IMR-90 (cell line): Measurements from ENCODE around the gene MLH3. TPM values are rescaled to one million over a fixed set of nuclear protein-coding genes. Genes with fewer than 3 reads are reported as not detected.

ENCODE experiments used
- ATAC-seq: fragments of 200-7000 bp; cut with Tn5 transposase; 2 replicates; pipeline ENCODE4 v1.9.1; 2020; ENCODE audit warnings: low read depth, mild to moderate bottlenecking, moderate library complexity
- BruUV-seq: library from RNA; stranded (reverse); fragments of 400-500 nt; replicated peaks from 2 replicates; lab custom pipeline; 2021; lab: Mats Ljungman, UMichigan
- CTCF ChIA-PET: fragments of 300-600 bp; formaldehyde crosslinking; extraction: SDS; loops from one replicate; lab custom pipeline; 2021; ENCODE audit warnings: antibody characterized with exemption; lab: Yijun Ruan, JAX
- POLR2A ChIA-PET: fragments of 300-600 bp; sonication (Branson Sonifier 250); formaldehyde crosslinking; loops from one replicate; lab custom pipeline; 2022; ENCODE audit warnings: antibody characterized with exemption; ENCODE audit not compliant: unreplicated experiment; lab: Charles Lee
- DNase-seq: peaks from one replicate; pipeline ENCODE4 v3.0.0; 2013
- H2AFZ ChIP-seq: replicated peaks from 2 replicates; pipeline ENCODE3; 2013; ENCODE audit warnings: low read length, mild to moderate bottlenecking; ENCODE audit not compliant: poor library complexity
- H2AK5ac ChIP-seq: 2 replicates; pipeline ENCODE4 v1.6.1; 2013; ENCODE audit warnings: low read depth, low read length, inconsistent platforms
- H2AK9ac ChIP-seq: replicated peaks from 2 replicates; pipeline ENCODE3; 2013; ENCODE audit warnings: mild to moderate bottlenecking, low read depth, low read length, moderate library complexity; ENCODE audit not compliant: poor library complexity
- H2BK120ac ChIP-seq: 2 replicates; pipeline ENCODE4 v1.6.1; 2013; ENCODE audit warnings: low read depth, low read length, inconsistent platforms
- H2BK15ac ChIP-seq: 3 replicates; pipeline ENCODE4 v1.6.1; 2013; ENCODE audit warnings: low read depth, low read length, inconsistent platforms
- H2BK20ac ChIP-seq: 2 replicates; pipeline ENCODE4 v1.6.1; 2013; ENCODE audit warnings: low read depth, mild to moderate bottlenecking, inconsistent platforms, low read length, moderate library complexity
- H2BK5ac ChIP-seq: 2 replicates; pipeline ENCODE4 v1.6.1; 2013; ENCODE audit warnings: mild to moderate bottlenecking, low read depth, low read length, inconsistent platforms; ENCODE audit not compliant: poor library complexity, severe bottlenecking
- H3K14ac ChIP-seq: replicated peaks from 2 replicates; pipeline ENCODE4 v1.6.1; 2013; ENCODE audit warnings: low read depth, low read length, inconsistent platforms
- H3K18ac ChIP-seq: 2 replicates; pipeline ENCODE4 v1.6.1; 2013; ENCODE audit warnings: low read depth, low read length, control low read depth
- H3K23ac ChIP-seq: 2 replicates; pipeline ENCODE4 v1.6.1; 2013; ENCODE audit warnings: low read depth, low read length, inconsistent platforms
- H3K27ac ChIP-seq: 2 replicates; pipeline ENCODE4 v1.5.1; 2013; ENCODE audit warnings: mild to moderate bottlenecking, control low read depth, low read length; ENCODE audit not compliant: insufficient read depth
- H3K27me3 ChIP-seq: 2 replicates; pipeline ENCODE4 v1.6.1; 2013; ENCODE audit warnings: low read length; ENCODE audit not compliant: control insufficient read depth, insufficient read depth
- H3K36me3 ChIP-seq: 2 replicates; pipeline ENCODE4 v1.6.1; 2013; ENCODE audit warnings: low read length, mixed read lengths; ENCODE audit not compliant: control insufficient read depth, insufficient read depth
- H3K4ac ChIP-seq: 2 replicates; pipeline ENCODE4 v1.6.1; 2013; ENCODE audit warnings: low read depth, low read length, inconsistent platforms
- H3K4me1 ChIP-seq: 2 replicates; pipeline ENCODE4 v1.6.1; 2013; ENCODE audit warnings: low read length, mixed read lengths; ENCODE audit not compliant: control insufficient read depth, insufficient read depth
- H3K4me2 ChIP-seq: 2 replicates; pipeline ENCODE4 v1.6.1; 2013; ENCODE audit warnings: low read depth, mild to moderate bottlenecking, control low read depth, low read length, moderate library complexity
- H3K4me3 ChIP-seq: 2 replicates; pipeline ENCODE4 v1.5.1; 2013; ENCODE audit warnings: low read depth, mild to moderate bottlenecking, control low read depth, low read length, moderate library complexity; ENCODE audit not compliant: insufficient read depth
- H3K56ac ChIP-seq: 2 replicates; pipeline ENCODE4 v1.6.1; 2013; ENCODE audit warnings: low read length, inconsistent platforms; ENCODE audit not compliant: insufficient read depth; ENCODE audit errors: extremely low read depth
- H3K79me1 ChIP-seq, 2 experiments: 2 replicates each; pipeline ENCODE4 v1.6.1; 2013; ENCODE audit warnings: low read length in 2 of 2, inconsistent platforms in 1 of 2, low read depth in 1 of 2
- H3K9ac ChIP-seq: 2 replicates; pipeline ENCODE4 v1.6.1; 2013; ENCODE audit warnings: low read depth, low read length, control low read depth
- H3K9me1 ChIP-seq: 2 replicates; pipeline ENCODE4 v1.6.1; 2013; ENCODE audit warnings: low read length, inconsistent platforms; ENCODE audit not compliant: insufficient read depth
- H3K9me3 ChIP-seq: 2 replicates; pipeline ENCODE4 v1.6.1; 2013; ENCODE audit warnings: low read length; ENCODE audit not compliant: control insufficient read depth, insufficient read depth
- H4K20me1 ChIP-seq: 2 replicates; pipeline ENCODE4 v1.6.1; 2013; ENCODE audit warnings: low read length, inconsistent platforms; ENCODE audit not compliant: insufficient read depth
- H4K5ac ChIP-seq: 2 replicates; pipeline ENCODE4 v1.6.1; 2013; ENCODE audit warnings: mild to moderate bottlenecking, low read depth, low read length, control low read depth
- H4K8ac ChIP-seq, 2 experiments: 2 replicates each; pipeline ENCODE4 v1.6.1; 2013; ENCODE audit warnings: low read depth in 2 of 2, low read length in 2 of 2, control low read depth in 1 of 2, inconsistent platforms in 1 of 2
- H4K91ac ChIP-seq: 2 replicates; pipeline ENCODE4 v1.6.1; 2013; ENCODE audit warnings: low read depth, low read length, inconsistent platforms; ENCODE audit not compliant: insufficient read depth
- CHD1 ChIP-seq: IDR thresholded peaks from 2 replicates; pipeline ENCODE4 v1.6.1; 2012; ENCODE audit warnings: low read depth, low read length, improper control_type of control experiment
- FOS ChIP-seq: fragments of 150-350 bp; IDR thresholded peaks from 2 replicates; pipeline ENCODE4 v1.6.1; 2016; ENCODE audit warnings: low read depth, low read length
- MXI1 ChIP-seq: IDR thresholded peaks from 2 replicates; pipeline ENCODE4 v1.6.1; 2012; ENCODE audit warnings: low read depth, mild to moderate bottlenecking, low read length, moderate library complexity, borderline replicate concordance
- RAD21 ChIP-seq: IDR thresholded peaks from 2 replicates; pipeline ENCODE4 v1.6.1; 2012; ENCODE audit warnings: low read length, improper control_type of control experiment
- RCOR1 ChIP-seq: IDR thresholded peaks from 2 replicates; pipeline ENCODE4 v1.6.1; 2012; ENCODE audit warnings: mild to moderate bottlenecking, low read length, improper control_type of control experiment; ENCODE audit not compliant: insufficient replicate concordance
- WGBS, 2 experiments: methylation state at CpG; one replicate each; pipeline versions ENCODE4 v1.1.5 to v1.1.7; 2013; ENCODE audit warnings: missing lambda C conversion rate in 2 of 2; ENCODE audit not compliant: insufficient read length in 1 of 2; ENCODE audit errors: extremely low coverage in 2 of 2; 5-methylcytosine and 5-hydroxymethylcytosine counted together
- dilution Hi-C: fragments of 300-500 bp; cut with HindIII; formaldehyde crosslinking; loops from one replicate; pipeline ENCODE4 v1.14.3; 2018; ENCODE audit warnings: low sequenced_read_pairs; ENCODE audit not compliant: unreplicated experiment
- in situ Hi-C: fragments of 300-500 bp; cut with MboI; formaldehyde crosslinking; loops from 3 replicates; pipeline ENCODE4 v1.14.3; 2019; ENCODE audit warnings: low sequenced_read_pairs, inconsistent platforms, mixed read lengths
- intact Hi-C: fragments of 100-400 bp; cut with micrococcal nuclease; formaldehyde crosslinking; loops from 2 replicates; pipeline ENCODE4 v1.10.0; 2022
- polyA plus RNA-seq, 3 experiments: library from polyadenylated mRNA; depleted of rRNA; stranded (reverse); fragments of >200 nt; gene quantifications; 2 replicates each; pipeline ENCODE4 v1.2.3, GENCODE V29; 2012; ENCODE audit warnings: low replicate concordance in 1 of 3
- total RNA-seq: library from RNA; depleted of rRNA; stranded (reverse); fragments of >200 nt; gene quantifications from 2 replicates; pipeline ENCODE4 v1.2.3, GENCODE V29; 2012

MLH3 gene
- total and polyA plus RNA-seq, 2 of the 4 experiments (the other 2 are of a cell fraction) = 5.6 to 14.7 TPM

- H3K9me1 ChIP-seq = peaks cover 3% of the 10 kb centered on the region; the same call in 1 of the 2 replicates
- CTCF ChIA-PET = interaction anchor here (1.1 kb wide), 1 partner anchor 118 kb away, joined by 3 read pairs; no protein-coding TSS in a partner anchor
- peak within 1 kb of the TSS; percentile 89 for H3K4me3 ChIP-seq
- DNase-seq (peak; percentile 84), ATAC-seq (peak; percentile 97)
- H2BK5ac ChIP-seq = peak within 1 kb of the TSS; percentile 21
- H3K79me1 ChIP-seq = peaks cover 23 to 38% of the 10 kb centered on the region in 2 experiments
- H4K91ac ChIP-seq = peak within 1 kb of the TSS; percentile 43; the same call in 1 of the 2 replicates
- H2BK20ac ChIP-seq = no peak within 1 kb of the TSS
- H3K56ac ChIP-seq = peak within 1 kb of the TSS; percentile 64
- peak within 1 kb of the TSS; percentile 92 for H3K4me2 ChIP-seq
- peak within 1 kb of the TSS; percentile 66 to 83 for H4K8ac ChIP-seq
- peak within 1 kb of the TSS; percentile 93 for H2AFZ ChIP-seq
- H3K14ac ChIP-seq = peak within 1 kb of the TSS; percentile 77
- H4K20me1 ChIP-seq = no peaks in the 10 kb centered on the region
- peak within 1 kb of the TSS; percentile 83 for H3K9ac ChIP-seq
- peak within 1 kb of the TSS; percentile 78 for H3K4ac ChIP-seq
- H2BK120ac ChIP-seq = no peak within 1 kb of the TSS
- in situ Hi-C loops = no loop called here
- peak within 1 kb of the TSS; percentile 30 for H3K23ac ChIP-seq
- peak within 1 kb of the TSS; percentile 57; the same call in 1 of the 2 replicates for H4K5ac ChIP-seq
- peaks cover 4% of the 10 kb centered on the region; the same call in 1 of the 2 replicates for H3K4me1 ChIP-seq
- peak within 1 kb of the TSS; percentile 48 for H3K27ac ChIP-seq
- H2AK9ac ChIP-seq = peak within 1 kb of the TSS; percentile 47
- no peaks in the 10 kb centered on the region for H3K27me3 ChIP-seq
- no peak for TF ChIP-seq CHD1
- peak; percentile 24; the same call in 1 of the 2 replicates for TF ChIP-seq MXI1
- TF ChIP-seq FOS = peak; percentile 41; the same call in 1 of the 2 replicates
- TF ChIP-seq RAD21 = no peak
- TF ChIP-seq RCOR1 = peak; percentile 22
- no TSS peak for BruUV-seq
- intact Hi-C loops = no loop called here
- H3K36me3 ChIP-seq = no peaks in the 10 kb centered on the region
- H3K9me3 ChIP-seq = no peaks in the 10 kb centered on the region
- no peak within 1 kb of the TSS for H3K18ac ChIP-seq
- H2BK15ac ChIP-seq = no peak within 1 kb of the TSS
- peak within 1 kb of the TSS; percentile 29; the same call in 1 of the 2 replicates for H2AK5ac ChIP-seq
- dilution Hi-C loops = no loop called here
- POLR2A ChIA-PET = interaction anchor here (0.6 kb wide), 1 partner anchor 27 kb away, joined by 4 read pairs; no protein-coding TSS in a partner anchor
- 0% methylated on average over 6 of the region's 34 CpGs; no CpG with 5 or more reads in 1 of the 2 experiments for WGBS, 2 experiments
These were observed 12.4 kb upstream of the MLH3 start, which contains the start of gene ACYP1 for GRCh38 chr14:75063491-75064204. Gene ACYP1 (minus strand): TSS chr14:75064024. CDS start chr14:75063553, 471 bp downstream.
